Chondrocyte (in vitro differentiated cells): Measurements from ENCODE around the gene DDAH2. TPM values are rescaled to one million over a fixed set of nuclear protein-coding genes. Genes with fewer than 3 reads are reported as not detected.
"Not testable (repeated sequence)": the region's sequence is repeated elsewhere in the genome, so short reads cannot be mapped to it uniquely, and the experiment has no call there.

Source experiments
- DNase-seq: peaks from one replicate; pipeline ENCODE4 v3.0.0; 2021; ENCODE audit warnings: mixed read lengths, low spot score
- H3K27ac Mint-ChIP-seq: one replicate; pipeline ENCODE4 v1.8.0; 2021; ENCODE audit warnings: mild to moderate bottlenecking, moderate library complexity, mixed read lengths; ENCODE audit not compliant: unreplicated experiment
- H3K27me3 Mint-ChIP-seq: 2 replicates; pipeline ENCODE4 v1.8.0; 2021; ENCODE audit warnings: low read depth, mixed read lengths
- H3K36me3 Mint-ChIP-seq: 2 replicates; pipeline ENCODE4 v1.8.0; 2021; ENCODE audit warnings: low read depth, mixed read lengths
- H3K4me1 Mint-ChIP-seq: 2 replicates; pipeline ENCODE4 v1.8.0; 2021; ENCODE audit warnings: low read depth, mild to moderate bottlenecking, mixed read lengths
- H3K4me3 Mint-ChIP-seq: one replicate; pipeline ENCODE4 v1.8.0; 2021; ENCODE audit warnings: mild to moderate bottlenecking, moderate library complexity, mixed read lengths; ENCODE audit not compliant: unreplicated experiment
- H3K9me3 Mint-ChIP-seq: 2 replicates; pipeline ENCODE4 v1.8.0; 2021; ENCODE audit warnings: low read depth, mixed read lengths
- CTCF ChIP-seq: fragments of 200-600 bp; sonication (generic); IDR thresholded peaks from 2 replicates; pipeline ENCODE4 v1.5.0; 2021; ENCODE audit warnings: antibody characterized with exemption, mild to moderate bottlenecking, moderate library complexity
- total RNA-seq: library from RNA; stranded (reverse); gene quantifications from 3 replicates; pipeline ENCODE4 v1.2.1, GENCODE V29; 2021

DDAH2 gene
- total RNA-seq, 1 donor from 2014 or later: 99.6 TPM

GRCh38 chr6:31710523-31711219 lies 18.4 kb downstream of the DDAH2 start:
- H3K27me3 Mint-ChIP-seq: peaks cover 2% of the 10 kb centered on the region
- no peak overlapping the region for H3K27ac Mint-ChIP-seq
- H3K9me3 Mint-ChIP-seq: no peaks in the 10 kb centered on the region
- no peaks in the 10 kb centered on the region for H3K4me1 Mint-ChIP-seq
- H3K36me3 Mint-ChIP-seq: no peaks in the 10 kb centered on the region
- TF ChIP-seq CTCF: no peak
- H3K4me3 Mint-ChIP-seq: no peak overlapping the region
- DNase-seq: no peak

- H3K36me3 Mint-ChIP-seq, H3K4me1 Mint-ChIP-seq, H3K9me3 Mint-ChIP-seq, H3K4me3 Mint-ChIP-seq, H3K27ac Mint-ChIP-seq, H3K27me3 Mint-ChIP-seq, DNase-seq: not testable (repeated sequence)
Measured at GRCh38 chr6:31709157-31709556, 19.9 kb downstream of the DDAH2 start.

- Mint-ChIP-seq H3K4me1 (peaks cover 6% of the 10 kb centered on the region), H3K4me3 (no peak overlapping the region), H3K36me3 (no peaks in the 10 kb centered on the region), H3K27ac (no peak overlapping the region), H3K27me3 (peaks cover 2% of the 10 kb centered on the region), H3K9me3 (no peaks in the 10 kb centered on the region)
- TF ChIP-seq CTCF: no peak
- DNase-seq: no peak
Measured at GRCh38 chr6:31708224-31708623, 20.9 kb downstream of the DDAH2 start.

- H3K4me1 Mint-ChIP-seq: peaks cover 7% of the 10 kb centered on the region
- no peak for DNase-seq
Measured at GRCh38 chr6:31707701-31708100, 21.4 kb downstream of the DDAH2 start.

GRCh38 chr6:31706599-31706998 lies 22.5 kb downstream of the DDAH2 start, which contains the start of gene LY6G6F:
LY6G6F (plus strand) TSS chr6:31706866; CDS start chr6:31706907, 41 bp downstream.
- H3K27me3 Mint-ChIP-seq: no peaks in the 10 kb centered on the region
- H3K4me1 Mint-ChIP-seq: peaks cover 15% of the 10 kb centered on the region
- TF ChIP-seq CTCF: no peak
- no peak within 1 kb of the TSS for H3K4me3 Mint-ChIP-seq
- no peak for DNase-seq
- H3K27ac Mint-ChIP-seq: no peak within 1 kb of the TSS
- H3K36me3 Mint-ChIP-seq: no peaks in the 10 kb centered on the region
- H3K9me3 Mint-ChIP-seq: no peaks in the 10 kb centered on the region

More at GRCh38 chr6:31707701-31708100, 21.4 kb downstream of the DDAH2 start:
- no peaks in the 10 kb centered on the region for H3K36me3 Mint-ChIP-seq
- peaks cover 2% of the 10 kb centered on the region for H3K27me3 Mint-ChIP-seq
- TF ChIP-seq CTCF: no peak
- no peaks in the 10 kb centered on the region for H3K9me3 Mint-ChIP-seq
- H3K27ac Mint-ChIP-seq: no peak overlapping the region
- no peak overlapping the region for H3K4me3 Mint-ChIP-seq

- no peak overlapping the region for H3K27ac Mint-ChIP-seq
- H3K4me1 Mint-ChIP-seq: peaks cover 22% of the 10 kb centered on the region
- no peaks in the 10 kb centered on the region for H3K9me3 Mint-ChIP-seq
- no peak for TF ChIP-seq CTCF
- H3K4me3 Mint-ChIP-seq: no peak overlapping the region
- H3K36me3 Mint-ChIP-seq: no peaks in the 10 kb centered on the region
- DNase-seq: no peak
- H3K27me3 Mint-ChIP-seq: no peaks in the 10 kb centered on the region
Measured at GRCh38 chr6:31705931-31706330, 23.2 kb downstream of the DDAH2 start.
